GM12891 (cell line): ENCODE results near the gene ZNF500.

Experiments
- PAX5 ChIP-seq: IDR thresholded peaks from 2 replicates; pipeline ENCODE4 v1.6.1; 2011; ENCODE audit warnings: low read length, moderate library complexity, mild to moderate bottlenecking; ENCODE audit not compliant: insufficient read depth, severe bottlenecking
- POLR2A ChIP-seq: IDR thresholded peaks from 2 replicates; pipeline ENCODE4 v1.6.1; 2011; ENCODE audit warnings: low read depth, low read length, control low read depth
- POLR2AphosphoS5 ChIP-seq: IDR thresholded peaks from 2 replicates; pipeline ENCODE4 v1.6.1; 2011; ENCODE audit warnings: low read depth, low read length, control low read depth
- POU2F2 ChIP-seq: IDR thresholded peaks from 2 replicates; pipeline ENCODE4 v1.6.1; 2011; ENCODE audit warnings: low read depth, mild to moderate bottlenecking, control low read depth, low read length, moderate library complexity
- SPI1 ChIP-seq: IDR thresholded peaks from 2 replicates; pipeline ENCODE4 v1.6.1; 2011; ENCODE audit warnings: low read depth, low read length, control low read depth
- TAF1 ChIP-seq: IDR thresholded peaks from 2 replicates; pipeline ENCODE4 v1.6.1; 2011; ENCODE audit warnings: low read depth, low read length, control low read depth

- TF ChIP-seq POU2F2, result no peak
- no peak for TF ChIP-seq TAF1
- no peak for TF ChIP-seq POLR2A
- TF ChIP-seq POLR2AphosphoS5, result no peak
- no peak for TF ChIP-seq PAX5
- no peak for TF ChIP-seq SPI1
Measured at GRCh38 chr16:4803401-4803844, 36.5 kb upstream of the ZNF500 start.
